HEK293T (cell line): ENCODE data around the gene PRKAR1B.

Experiments
- ELF4 ChIP-seq: fragments of 450-650 bp; IDR thresholded peaks from 2 replicates; pipeline ENCODE4 v1.6.1; 2017; ENCODE audit warnings: antibody characterized with exemption
- FOXM1 ChIP-seq: fragments of 450-650 bp; IDR thresholded peaks from 2 replicates; pipeline ENCODE4 v1.6.1; 2017; ENCODE audit warnings: mild to moderate bottlenecking, borderline replicate concordance
- SP1 ChIP-seq: fragments of 450-650 bp; IDR thresholded peaks from 2 replicates; pipeline ENCODE4 v1.6.1; 2017

GRCh38 chr7:582081-582835 is 144.8 kb downstream of the PRKAR1B start:
- TF ChIP-seq ELF4 (no peak), FOXM1 (no peak), SP1 (no peak)
